Thoracic aorta (tissue), 2 donors: ENCODE measurements around the gene RNF144A. TPM values are rescaled to one million over a fixed set of nuclear protein-coding genes. Genes with fewer than 3 reads are reported as not detected.

Experiments
- ATAC-seq: fragments of 150-250 bp; one replicate; pipeline ENCODE4 v1.8.0; 2017; ENCODE audit warnings: low read depth; ENCODE audit not compliant: insufficient number of reproducible peaks, low FRiP score
- DNase-seq: peaks from one replicate; pipeline ENCODE4 v3.0.0-alpha.2; 2020; ENCODE audit warnings: low spot score
- H3K27ac ChIP-seq, 2 donors: fragments of 200-600 bp; sonication (generic); 1 replicate in 1 of 2; 2 replicates in 1 of 2; pipeline ENCODE4 v1.5.1; 2016; ENCODE audit warnings: mild to moderate bottlenecking in 2 of 2, moderate library complexity in 2 of 2
- H3K27me3 ChIP-seq: fragments of 200-600 bp; sonication (generic); replicated peaks from 2 replicates; pipeline ENCODE4 v1.6.0; 2016; ENCODE audit warnings: mild to moderate bottlenecking; ENCODE audit not compliant: insufficient read depth
- H3K36me3 ChIP-seq: fragments of 200-600 bp; sonication (generic); one replicate; pipeline ENCODE4 v1.5.1; 2016
- H3K4me1 ChIP-seq, 2 donors: fragments of 200-600 bp; sonication (generic); 1 replicate in 1 of 2; 2 replicates in 1 of 2; pipeline versions ENCODE4 v1.5.1 to v1.6.0; 2016; ENCODE audit warnings: low read depth in 2 of 2, mild to moderate bottlenecking in 1 of 2; ENCODE audit not compliant: control insufficient read depth in 1 of 2
- H3K4me3 ChIP-seq: fragments of 200-600 bp; sonication (generic); 2 replicates; pipeline ENCODE4 v1.5.1; 2016; ENCODE audit warnings: mild to moderate bottlenecking
- H3K9me3 ChIP-seq: fragments of 200-600 bp; sonication (generic); 2 replicates; pipeline ENCODE4 v1.5.1; 2016
- total RNA-seq, 2 donors: library from RNA; depleted of rRNA; stranded (reverse); fragments of >200 nt; gene quantifications; one replicate each; pipeline versions ENCODE4 v1.1.0 to v1.2.3, GENCODE V29; 2016
- TF ChIP-seq, protein P1 (sequence below): fragments of 200-600 bp; sonication (generic); IDR thresholded peaks from one replicate; pipeline ENCODE4 v1.5.1; 2019; ENCODE audit warnings: antibody characterized with exemption

The RNF144A gene
- total RNA-seq, 2 donors from 2014 or later, result 3.4 to 6.2 TPM

DNA sequence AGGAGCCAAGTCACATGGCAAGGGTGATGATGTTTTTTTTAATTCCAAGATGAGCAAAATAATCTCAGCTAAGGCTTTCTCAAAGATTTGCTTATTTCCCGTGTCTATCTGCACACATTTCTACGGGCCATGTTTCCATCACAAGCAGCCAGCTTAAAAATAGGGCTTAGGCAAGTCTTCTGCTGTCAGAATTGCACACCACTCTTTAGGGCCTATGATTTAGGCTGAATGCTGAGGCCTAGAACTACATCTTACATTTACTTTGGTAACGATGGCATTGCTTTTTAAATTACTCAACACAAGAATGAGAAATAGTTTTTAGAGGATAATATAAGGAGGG is 144.2 kb downstream of the RNF144A start:
- Histone ChIP-seq H3K4me1 (peaks cover 25 to 57% of the 10 kb centered on the region in 2 donors), H3K27ac (peak overlapping the region; percentile 35 to 68), H3K27me3 (no peaks in the 10 kb centered on the region), H3K9me3 (no peaks in the 10 kb centered on the region), H3K36me3 (no peaks in the 10 kb centered on the region), H3K4me3 (no peak overlapping the region)
- TF ChIP-seq, protein P1, sequence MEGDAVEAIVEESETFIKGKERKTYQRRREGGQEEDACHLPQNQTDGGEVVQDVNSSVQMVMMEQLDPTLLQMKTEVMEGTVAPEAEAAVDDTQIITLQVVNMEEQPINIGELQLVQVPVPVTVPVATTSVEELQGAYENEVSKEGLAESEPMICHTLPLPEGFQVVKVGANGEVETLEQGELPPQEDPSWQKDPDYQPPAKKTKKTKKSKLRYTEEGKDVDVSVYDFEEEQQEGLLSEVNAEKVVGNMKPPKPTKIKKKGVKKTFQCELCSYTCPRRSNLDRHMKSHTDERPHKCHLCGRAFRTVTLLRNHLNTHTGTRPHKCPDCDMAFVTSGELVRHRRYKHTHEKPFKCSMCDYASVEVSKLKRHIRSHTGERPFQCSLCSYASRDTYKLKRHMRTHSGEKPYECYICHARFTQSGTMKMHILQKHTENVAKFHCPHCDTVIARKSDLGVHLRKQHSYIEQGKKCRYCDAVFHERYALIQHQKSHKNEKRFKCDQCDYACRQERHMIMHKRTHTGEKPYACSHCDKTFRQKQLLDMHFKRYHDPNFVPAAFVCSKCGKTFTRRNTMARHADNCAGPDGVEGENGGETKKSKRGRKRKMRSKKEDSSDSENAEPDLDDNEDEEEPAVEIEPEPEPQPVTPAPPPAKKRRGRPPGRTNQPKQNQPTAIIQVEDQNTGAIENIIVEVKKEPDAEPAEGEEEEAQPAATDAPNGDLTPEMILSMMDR, result no peak
- DNase-seq, result no peak
- ATAC-seq, result no peak

- Histone ChIP-seq H3K27ac (peak overlapping the region; percentile 35 to 68), H3K4me1 (peaks cover 25 to 62% of the 10 kb centered on the region in 2 donors), H3K9me3 (no peaks in the 10 kb centered on the region), H3K4me3 (no peak overlapping the region), H3K27me3 (no peaks in the 10 kb centered on the region), H3K36me3 (no peaks in the 10 kb centered on the region)
- ATAC-seq, result no peak
- DNase-seq, result no peak
- TF ChIP-seq, protein P1, result no peak
Observed at GRCh38 chr2:7061921-7062320, 144.7 kb downstream of the RNF144A start.

- H3K27ac ChIP-seq, result peak overlapping the region; percentile 18 to 21
- ATAC-seq, result no peak
- no peak for DNase-seq
Observed at GRCh38 chr2:7063789-7064188, 146.6 kb downstream of the RNF144A start.

DNA sequence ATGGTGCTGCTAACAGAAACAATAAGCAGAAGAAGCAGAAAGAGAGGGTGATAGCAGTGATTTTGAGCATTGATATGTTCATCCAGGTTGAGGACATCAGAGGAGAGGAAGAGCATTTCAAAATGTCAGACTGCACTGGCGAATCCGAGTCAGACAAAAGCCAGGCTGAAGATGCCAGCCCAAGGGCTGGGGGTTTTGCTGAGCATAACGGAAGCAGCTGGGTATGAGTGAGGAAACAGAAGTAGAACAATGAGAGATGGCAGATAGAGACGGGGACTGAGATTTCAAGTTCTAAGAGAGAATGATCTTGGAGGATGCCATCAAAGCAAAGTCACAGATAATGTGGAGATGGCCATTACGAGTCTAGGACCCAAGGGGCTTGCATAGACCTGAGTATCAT is 151.2 kb downstream of the RNF144A start:
- no peak for DNase-seq
- ATAC-seq, result no peak
- H3K4me1 ChIP-seq, result peaks cover 6 to 56% of the 10 kb centered on the region in 2 donors
- TF ChIP-seq, protein P1, result no peak
- no peak overlapping the region for H3K27ac ChIP-seq
- no peaks in the 10 kb centered on the region for H3K9me3 ChIP-seq
- H3K36me3 ChIP-seq, result no peaks in the 10 kb centered on the region
- no peaks in the 10 kb centered on the region for H3K27me3 ChIP-seq
- no peak overlapping the region for H3K4me3 ChIP-seq

More at GRCh38 chr2:7063789-7064188, 146.6 kb downstream of the RNF144A start:
- TF ChIP-seq, protein P1, result no peak
- H3K4me1 ChIP-seq, result peaks cover 23 to 71% of the 10 kb centered on the region in 2 donors
- no peaks in the 10 kb centered on the region for H3K27me3 ChIP-seq
- no peaks in the 10 kb centered on the region for H3K9me3 ChIP-seq
- H3K36me3 ChIP-seq, result no peaks in the 10 kb centered on the region
- H3K4me3 ChIP-seq, result no peak overlapping the region

GRCh38 chr2:7070483-7070882 is 153.3 kb downstream of the RNF144A start:
- no peak for DNase-seq

More at GRCh38 chr2:7070483-7070882, 153.3 kb downstream of the RNF144A start:
- Histone ChIP-seq H3K27ac (no peak overlapping the region), H3K4me3 (no peak overlapping the region), H3K36me3 (no peaks in the 10 kb centered on the region), H3K4me1 (peaks cover 0 to 54% of the 10 kb centered on the region in 2 donors), H3K27me3 (no peaks in the 10 kb centered on the region), H3K9me3 (no peaks in the 10 kb centered on the region)
- ATAC-seq, result no peak
- TF ChIP-seq, protein P1, result no peak
